H9 (cell line): ENCODE results near the gene PGM1. TPM values are rescaled to one million over a fixed set of nuclear protein-coding genes. Genes with fewer than 3 reads are reported as not detected.

ENCODE experiments used
- DNase-seq: peaks from one replicate; pipeline ENCODE4 v3.0.0-alpha.2; 2017
- H2AFZ ChIP-seq: one replicate; pipeline ENCODE4 v1.6.1; 2013; ENCODE audit warnings: mild to moderate bottlenecking, low read length, control low read depth, moderate library complexity
- H2AK5ac ChIP-seq: 2 replicates; pipeline ENCODE4 v1.6.1; 2013; ENCODE audit warnings: low read length, control low read depth, mixed read lengths; ENCODE audit not compliant: insufficient read length
- H2BK120ac ChIP-seq: one replicate; pipeline ENCODE4 v1.6.1; 2013; ENCODE audit warnings: low read depth, mild to moderate bottlenecking, low read length, control low read depth, inconsistent platforms; ENCODE audit not compliant: poor library complexity, severe bottlenecking
- H2BK12ac ChIP-seq: 2 replicates; pipeline ENCODE4 v1.6.1; 2013; ENCODE audit warnings: low read length, control low read depth, mixed read lengths, low read depth; ENCODE audit not compliant: insufficient read length
- H2BK15ac ChIP-seq: 2 replicates; pipeline ENCODE4 v1.6.1; 2013; ENCODE audit warnings: low read depth, low read length, control low read depth
- H2BK20ac ChIP-seq: one replicate; pipeline ENCODE4 v1.6.1; 2013; ENCODE audit warnings: low read depth, mild to moderate bottlenecking, low read length, control low read depth, inconsistent platforms; ENCODE audit not compliant: poor library complexity, severe bottlenecking
- H2BK5ac ChIP-seq: 2 replicates; pipeline ENCODE4 v1.6.1; 2013; ENCODE audit warnings: low read length, control low read depth, mixed read lengths; ENCODE audit not compliant: insufficient read length
- H3K14ac ChIP-seq: 2 replicates; pipeline ENCODE4 v1.6.1; 2013; ENCODE audit warnings: low read length, control low read depth; ENCODE audit not compliant: insufficient read depth
- H3K18ac ChIP-seq: 2 replicates; pipeline ENCODE4 v1.6.1; 2013; ENCODE audit warnings: low read depth, mild to moderate bottlenecking, mixed read lengths, low read length, control low read depth; ENCODE audit not compliant: insufficient read length
- H3K23ac ChIP-seq: 2 replicates; pipeline ENCODE4 v1.6.1; 2013; ENCODE audit warnings: low read length, control low read depth, mixed read lengths, low read depth; ENCODE audit not compliant: insufficient read length
- H3K23me2 ChIP-seq: 2 replicates; pipeline ENCODE4 v1.6.1; 2013; ENCODE audit warnings: low read depth, mild to moderate bottlenecking, mixed read lengths, low read length, control low read depth; ENCODE audit not compliant: insufficient read length, poor library complexity, severe bottlenecking
- H3K27ac ChIP-seq: 2 replicates; pipeline ENCODE4 v1.5.1; 2013; ENCODE audit warnings: low read length, control low read depth, mixed read lengths, low read depth; ENCODE audit not compliant: insufficient read length
- H3K27me3 ChIP-seq: 2 replicates; pipeline ENCODE4 v1.6.1; 2013; ENCODE audit warnings: low read length, control low read depth, inconsistent platforms; ENCODE audit not compliant: insufficient read depth
- H3K4ac ChIP-seq: 2 replicates; pipeline ENCODE4 v1.6.1; 2013; ENCODE audit warnings: low read depth, mild to moderate bottlenecking, control low read depth, inconsistent platforms, low read length, moderate library complexity
- H3K4me1 ChIP-seq: 2 replicates; pipeline ENCODE4 v1.6.1; 2013; ENCODE audit warnings: low read length, control low read depth, inconsistent platforms; ENCODE audit not compliant: insufficient read depth
- H3K4me2 ChIP-seq: 2 replicates; pipeline ENCODE4 v1.6.1; 2013; ENCODE audit warnings: low read length, control low read depth, mixed read lengths; ENCODE audit not compliant: insufficient read length, insufficient read depth
- H3K56ac ChIP-seq: 2 replicates; pipeline ENCODE4 v1.6.1; 2013; ENCODE audit warnings: low read depth, mild to moderate bottlenecking, mixed read lengths, low read length, control low read depth; ENCODE audit not compliant: insufficient read length
- H3K79me1 ChIP-seq: 2 replicates; pipeline ENCODE4 v1.6.1; 2013; ENCODE audit warnings: low read depth, mild to moderate bottlenecking, moderate library complexity, low read length, control low read depth, inconsistent platforms; ENCODE audit not compliant: insufficient read depth, poor library complexity, severe bottlenecking
- H3K79me2 ChIP-seq: 2 replicates; pipeline ENCODE4 v1.6.1; 2013; ENCODE audit warnings: low read length, control low read depth, inconsistent platforms; ENCODE audit not compliant: insufficient read depth
- H3K9ac ChIP-seq: 2 replicates; pipeline ENCODE4 v1.6.1; 2013; ENCODE audit warnings: low read length, control low read depth, mixed read lengths; ENCODE audit not compliant: insufficient read length; ENCODE audit errors: extremely low read depth
- H3K9me3 ChIP-seq: one replicate; pipeline ENCODE4 v1.6.1; 2013; ENCODE audit warnings: low read depth, low read length, inconsistent platforms; ENCODE audit not compliant: control insufficient read depth
- H3T11ph ChIP-seq: one replicate; pipeline ENCODE4 v1.6.1; 2013; ENCODE audit warnings: mild to moderate bottlenecking, low read length, control low read depth, inconsistent platforms
- H4K20me1 ChIP-seq: one replicate; pipeline ENCODE4 v1.6.1; 2013; ENCODE audit not compliant: control insufficient read depth, insufficient read length, insufficient read depth
- H4K5ac ChIP-seq: 2 replicates; pipeline ENCODE4 v1.6.1; 2013; ENCODE audit warnings: low read depth, mild to moderate bottlenecking, mixed read lengths, low read length, control low read depth; ENCODE audit not compliant: insufficient read length
- H4K8ac ChIP-seq: replicated peaks from 2 replicates; pipeline ENCODE4 v1.6.1; 2013; ENCODE audit warnings: low read length, control low read depth, mixed read lengths, low read depth; ENCODE audit not compliant: insufficient read length
- H4K91ac ChIP-seq: 2 replicates; pipeline ENCODE4 v1.6.1; 2013; ENCODE audit warnings: low read depth, mild to moderate bottlenecking, moderate library complexity, mixed read lengths, low read length, control low read depth; ENCODE audit not compliant: insufficient read length
- H3K27ac Mint-ChIP-seq, 3 experiments: 2 replicates in 2 of 3; 3 replicates in 1 of 3; pipeline ENCODE4 v1.8.0; 2020 to 2021; ENCODE audit warnings: mixed read lengths in 3 of 3, mild to moderate bottlenecking in 1 of 3, moderate library complexity in 1 of 3
- H3K27me3 Mint-ChIP-seq: 2 replicates; pipeline ENCODE4 v1.8.0; 2021; ENCODE audit warnings: low read depth, mild to moderate bottlenecking, moderate library complexity, mixed read lengths
- H3K36me3 Mint-ChIP-seq, 3 experiments: 2 replicates in 2 of 3; 3 replicates in 1 of 3; pipeline ENCODE4 v1.8.0; 2020 to 2021; ENCODE audit warnings: low read depth in 3 of 3, mixed read lengths in 3 of 3; ENCODE audit not compliant: insufficient read depth in 1 of 3
- H3K4me1 Mint-ChIP-seq, 2 experiments: 2 replicates each; pipeline ENCODE4 v1.8.0; 2020; ENCODE audit warnings: mixed read lengths in 2 of 2
- H3K4me3 Mint-ChIP-seq, 2 experiments: 2 replicates in 1 of 2; 3 replicates in 1 of 2; pipeline ENCODE4 v1.8.0; 2020 to 2021; ENCODE audit warnings: mild to moderate bottlenecking in 2 of 2, mixed read lengths in 2 of 2, moderate library complexity in 1 of 2
- H3K9me3 Mint-ChIP-seq, 2 experiments: 2 replicates in 1 of 2; 3 replicates in 1 of 2; pipeline ENCODE4 v1.8.0; 2020; ENCODE audit warnings: mild to moderate bottlenecking in 2 of 2, mixed read lengths in 2 of 2, moderate library complexity in 1 of 2
- WGBS: extraction: QIAGEN DNeasy Blood & Tissue Kit; methylation state at CpG from one replicate; pipeline ENCODE4 v1.1.7; 2013; ENCODE audit warnings: missing lambda C conversion rate, low lambda C conversion rate, mixed read lengths; ENCODE audit not compliant: insufficient read length; ENCODE audit errors: extremely low coverage; 5-methylcytosine and 5-hydroxymethylcytosine counted together
- total RNA-seq: library from RNA; stranded (reverse); gene quantifications from 2 replicates; pipeline ENCODE4 v1.2.1, GENCODE V29; 2021
- TF ChIP-seq, protein P1 (sequence below): fragments of 200-600 bp; sonication (generic); conservative IDR thresholded peaks from 3 replicates; pipeline ENCODE4 v1.8.0; 2021; ENCODE audit warnings: antibody characterized with exemption, mild to moderate bottlenecking

Gene PGM1
- total RNA-seq, 1 experiment from 2014 or later = 56.4 TPM

DNA sequence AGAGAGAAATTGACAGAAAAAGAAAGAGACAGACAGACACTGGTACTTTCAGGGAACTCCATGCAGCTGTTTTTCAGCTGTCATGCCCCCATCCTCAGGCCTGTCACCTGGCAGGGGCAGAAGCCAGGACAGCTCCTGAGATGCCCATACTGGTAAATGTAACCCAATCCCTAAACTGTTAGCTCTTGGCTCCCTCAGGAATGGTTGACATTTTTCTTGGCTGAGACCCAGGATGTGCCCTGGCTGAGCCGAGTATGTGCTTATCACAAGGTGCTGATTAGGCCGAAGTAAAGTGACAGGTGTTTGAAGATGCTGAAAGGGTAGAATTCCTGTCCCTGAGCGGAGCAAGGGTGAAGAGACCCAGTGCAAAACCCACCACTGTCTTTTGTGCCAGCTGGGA, 50.7 kb downstream of the PGM1 start:
- H3K27me3 ChIP-seq = no peaks in the 10 kb centered on the region
- H4K5ac ChIP-seq = no peak overlapping the region
- H3K23me2 ChIP-seq = no peaks in the 10 kb centered on the region
- H2BK15ac ChIP-seq = no peak overlapping the region
- H2BK12ac ChIP-seq = no peak overlapping the region
- H2AK5ac ChIP-seq = no peak overlapping the region
- WGBS = no CpG with 5 or more reads among the region's 3 CpGs
- no peak overlapping the region for H2BK5ac ChIP-seq
- H4K8ac ChIP-seq = no peak overlapping the region
- H3K79me1 ChIP-seq = no peaks in the 10 kb centered on the region
- no peak for DNase-seq
- 0 out of 2 replicates have a peak, but pooled peaks cover 2% of the 10 kb centered on the region for H3K4me1 ChIP-seq
- no peak overlapping the region for H3K4ac ChIP-seq
- H4K20me1 ChIP-seq = no peaks in the 10 kb centered on the region
- no peak overlapping the region for H2BK20ac ChIP-seq
- Mint-ChIP-seq H3K27ac (no peak overlapping the region), H3K4me1 (0 out of 4 replicates have a peak, but pooled peaks cover 2 to 3% of the 10 kb centered on the region in 2 experiments), H3K27me3 (no peaks in the 10 kb centered on the region; the same call in 1 of the 2 replicates), H3K4me3 (no peak overlapping the region), H3K36me3 (peaks cover 0 to 13% (median 4%) of the 10 kb centered on the region in 3 experiments; a peak in 4 of 7 replicates), H3K9me3 (no peaks in the 10 kb centered on the region)
- H3K9me3 ChIP-seq = no peaks in the 10 kb centered on the region
- H3K4me2 ChIP-seq = no peak overlapping the region
- no peaks in the 10 kb centered on the region for H3K79me2 ChIP-seq
- TF ChIP-seq, protein P1, sequence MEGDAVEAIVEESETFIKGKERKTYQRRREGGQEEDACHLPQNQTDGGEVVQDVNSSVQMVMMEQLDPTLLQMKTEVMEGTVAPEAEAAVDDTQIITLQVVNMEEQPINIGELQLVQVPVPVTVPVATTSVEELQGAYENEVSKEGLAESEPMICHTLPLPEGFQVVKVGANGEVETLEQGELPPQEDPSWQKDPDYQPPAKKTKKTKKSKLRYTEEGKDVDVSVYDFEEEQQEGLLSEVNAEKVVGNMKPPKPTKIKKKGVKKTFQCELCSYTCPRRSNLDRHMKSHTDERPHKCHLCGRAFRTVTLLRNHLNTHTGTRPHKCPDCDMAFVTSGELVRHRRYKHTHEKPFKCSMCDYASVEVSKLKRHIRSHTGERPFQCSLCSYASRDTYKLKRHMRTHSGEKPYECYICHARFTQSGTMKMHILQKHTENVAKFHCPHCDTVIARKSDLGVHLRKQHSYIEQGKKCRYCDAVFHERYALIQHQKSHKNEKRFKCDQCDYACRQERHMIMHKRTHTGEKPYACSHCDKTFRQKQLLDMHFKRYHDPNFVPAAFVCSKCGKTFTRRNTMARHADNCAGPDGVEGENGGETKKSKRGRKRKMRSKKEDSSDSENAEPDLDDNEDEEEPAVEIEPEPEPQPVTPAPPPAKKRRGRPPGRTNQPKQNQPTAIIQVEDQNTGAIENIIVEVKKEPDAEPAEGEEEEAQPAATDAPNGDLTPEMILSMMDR = no peak
- H2AFZ ChIP-seq = no peak overlapping the region
- no peak overlapping the region for H3K27ac ChIP-seq
- no peak overlapping the region for H3K14ac ChIP-seq
- no peak overlapping the region for H3K18ac ChIP-seq
- H3T11ph ChIP-seq = no peak overlapping the region
- H3K9ac ChIP-seq = no peak overlapping the region
- H4K91ac ChIP-seq = no peak overlapping the region
- no peak overlapping the region for H3K56ac ChIP-seq
- H3K23ac ChIP-seq = no peak overlapping the region
- H2BK120ac ChIP-seq = no peak overlapping the region
